Measurements from ENCODE around the gene GADL1.

The GADL1 gene

GRCh38 chr3:30691249-30691880 lies 203.1 kb downstream of the GADL1 start:
- Histone ChIP-seq H3K79me2 (ENCODE audit: control insufficient read depth, low read length) (no peaks in the 10 kb centered on the region), H3K4me3 (ENCODE audit: low read length) (no peak overlapping the region), H3K27ac (ENCODE audit: low read depth, low read length) (no peak overlapping the region), H3K9me2 (replicated peaks; ENCODE audit: control insufficient read depth, low read length) (no peaks in the 10 kb centered on the region), H3K27me3 (ENCODE audit: control insufficient read depth, low read length) (no peaks in the 10 kb centered on the region), H3F3A (ENCODE audit: control insufficient read depth, insufficient read depth) (no peaks in the 10 kb centered on the region), H3K4me1 (ENCODE audit: control insufficient read depth, low read length) (peaks cover 7% of the 10 kb centered on the region), H3K36me3 (ENCODE audit: control insufficient read depth, low read length) (peaks cover 36% of the 10 kb centered on the region), H3K4me2 (ENCODE audit: low read length) (no peak overlapping the region), H4K20me1 (ENCODE audit: control insufficient read depth, insufficient read depth, low read depth, low read length) (no peaks in the 10 kb centered on the region), H3K9me3 (ENCODE audit: control insufficient read depth, insufficient read depth, low read length) (no peaks in the 10 kb centered on the region)
- TF ChIP-seq EZH2phosphoT487 (IDR thresholded peaks at IDR 0.05; ENCODE audit: borderline replicate concordance, low read length) (no peak), CTCF (IDR thresholded peaks at IDR 0.05; ENCODE audit: low read depth, low read length, poor library complexity, severe bottlenecking) (no peak)

- no peak overlapping the region for H3K4me2 ChIP-seq (ENCODE audit: low read length)
- no peaks in the 10 kb centered on the region for H3K9me3 ChIP-seq (ENCODE audit: control insufficient read depth, insufficient read depth, low read length)
- 0 out of 2 replicates have a peak, but pooled peaks cover 2% of the 10 kb centered on the region for H3K4me1 ChIP-seq (ENCODE audit: control insufficient read depth, low read length)
- peaks cover 40% of the 10 kb centered on the region for H3K36me3 ChIP-seq (ENCODE audit: control insufficient read depth, low read length)
- no peaks in the 10 kb centered on the region for H3K79me2 ChIP-seq (ENCODE audit: control insufficient read depth, low read length)
- no peaks in the 10 kb centered on the region for H3F3A ChIP-seq (ENCODE audit: control insufficient read depth, insufficient read depth)
- H3K27ac ChIP-seq (ENCODE audit: low read depth, low read length): no peak overlapping the region
- TF ChIP-seq CTCF (IDR thresholded peaks at IDR 0.05; ENCODE audit: low read depth, low read length, poor library complexity, severe bottlenecking) (no peak), EZH2phosphoT487 (IDR thresholded peaks at IDR 0.05; ENCODE audit: borderline replicate concordance, low read length) (no peak)
- H3K4me3 ChIP-seq (ENCODE audit: low read length): no peak overlapping the region
- H4K20me1 ChIP-seq (ENCODE audit: control insufficient read depth, insufficient read depth, low read depth, low read length): no peaks in the 10 kb centered on the region
- H3K27me3 ChIP-seq (ENCODE audit: control insufficient read depth, low read length): no peaks in the 10 kb centered on the region
- no peaks in the 10 kb centered on the region for H3K9me2 ChIP-seq (replicated peaks; ENCODE audit: control insufficient read depth, low read length)
These were observed 204.3 kb downstream of the GADL1 start for GRCh38 chr3:30690199-30690598.

- Histone ChIP-seq H3K4me3 (ENCODE audit: low read length) (no peak overlapping the region), H3K9me3 (ENCODE audit: control insufficient read depth, insufficient read depth, low read length) (no peaks in the 10 kb centered on the region), H3K9me2 (replicated peaks; ENCODE audit: control insufficient read depth, low read length) (no peaks in the 10 kb centered on the region), H4K20me1 (ENCODE audit: control insufficient read depth, insufficient read depth, low read depth, low read length) (no peaks in the 10 kb centered on the region), H3K27me3 (ENCODE audit: control insufficient read depth, low read length) (no peaks in the 10 kb centered on the region), H3K4me2 (ENCODE audit: low read length) (no peak overlapping the region), H3K4me1 (ENCODE audit: control insufficient read depth, low read length) (0 out of 2 replicates have a peak, but pooled peaks cover 2% of the 10 kb centered on the region), H3K36me3 (ENCODE audit: control insufficient read depth, low read length) (peaks cover 40% of the 10 kb centered on the region), H3F3A (ENCODE audit: control insufficient read depth, insufficient read depth) (no peaks in the 10 kb centered on the region), H3K27ac (ENCODE audit: low read depth, low read length) (no peak overlapping the region), H3K79me2 (ENCODE audit: control insufficient read depth, low read length) (no peaks in the 10 kb centered on the region)
- TF ChIP-seq EZH2phosphoT487 (IDR thresholded peaks at IDR 0.05; ENCODE audit: borderline replicate concordance, low read length) (no peak), CTCF (IDR thresholded peaks at IDR 0.05; ENCODE audit: low read depth, low read length, poor library complexity, severe bottlenecking) (no peak)
These were observed 205.5 kb downstream of the GADL1 start for GRCh38 chr3:30688776-30689641.

Data from DOHH2 (cell line).